ENCODE results near the gene CD276.

GRCh38 chr15:73716417-73716816 lies 32.2 kb downstream of the CD276 start:
- TF ChIP-seq CTCF (conservative IDR thresholded peaks at IDR 0.05) (no peak), ZFX (IDR thresholded peaks at IDR 0.05) (no peak)

Data from C4-2B (cell line).